ENCODE data around the gene COL16A1.

COL16A1 gene

GRCh38 chr1:31690921-31691320 lies 12.9 kb downstream of the COL16A1 start:
- H3K27ac ChIP-seq, result no peak overlapping the region
- no peak for TF ChIP-seq CTCF (conservative IDR thresholded peaks at IDR 0.05)

- no peak overlapping the region for H3K27ac ChIP-seq
- no peak for TF ChIP-seq CTCF (conservative IDR thresholded peaks at IDR 0.05)
Observed at GRCh38 chr1:31689854-31690253, 14.0 kb downstream of the COL16A1 start.

- TF ChIP-seq CTCF (conservative IDR thresholded peaks at IDR 0.05), result no peak
- no peak overlapping the region for H3K27ac ChIP-seq
Observed at GRCh38 chr1:31689379-31689778, 14.4 kb downstream of the COL16A1 start.

GRCh38 chr1:31688233-31688918 lies 15.4 kb downstream of the COL16A1 start:
- no peak overlapping the region for H3K27ac ChIP-seq
- no peak for TF ChIP-seq CTCF (conservative IDR thresholded peaks at IDR 0.05)

- no peak overlapping the region for H3K27ac ChIP-seq
- TF ChIP-seq CTCF (conservative IDR thresholded peaks at IDR 0.05), result no peak
Observed at GRCh38 chr1:31687601-31688000, 16.2 kb downstream of the COL16A1 start.

GRCh38 chr1:31685795-31686194 lies 18.0 kb downstream of the COL16A1 start:
- TF ChIP-seq CTCF (conservative IDR thresholded peaks at IDR 0.05), result no peak

GRCh38 chr1:31683997-31684396 lies 19.8 kb downstream of the COL16A1 start:
- peak; percentile 58 for TF ChIP-seq CTCF (conservative IDR thresholded peaks at IDR 0.05)

More at GRCh38 chr1:31685795-31686194, 18.0 kb downstream of the COL16A1 start:
- no peak overlapping the region for H3K27ac ChIP-seq

More at GRCh38 chr1:31683997-31684396, 19.8 kb downstream of the COL16A1 start:
- no peak overlapping the region for H3K27ac ChIP-seq
